ENCODE data around the gene ZNF184. TPM values are rescaled to one million over a fixed set of nuclear protein-coding genes. Genes with fewer than 3 reads are reported as not detected.

Gene ZNF184
- total and polyA plus RNA-seq, 4 donors, result 0.80 to 4.4 (median 1.6) TPM

- H3K9me3 ChIP-seq (ENCODE audit: control insufficient read depth in 4 of 4, low read length in 3 of 4), result peaks cover 4 to 37% (median 25%) of the 10 kb centered on the region in 4 donors
- no peak overlapping the region for H3K27ac ChIP-seq (ENCODE audit: low read depth in 1 of 2, low read length in 2 of 2)
Measured at GRCh38 chr6:27439371-27439770, 33.5 kb downstream of the ZNF184 start.

More at GRCh38 chr6:27439371-27439770, 33.5 kb downstream of the ZNF184 start:
- Histone ChIP-seq H3K4me1 (ENCODE audit: control insufficient read depth in 4 of 4, insufficient read depth in 4 of 4, low read length in 3 of 4) (no peaks in the 10 kb centered on the region), H3K9ac (ENCODE audit: low read depth in 1 of 2, low read length in 2 of 2) (no peak overlapping the region), H3K36me3 (ENCODE audit: control insufficient read depth in 4 of 4, insufficient read depth in 3 of 4, low read depth in 1 of 4, low read length in 3 of 4) (no peaks in the 10 kb centered on the region), H3K27me3 (ENCODE audit: control insufficient read depth in 4 of 4, insufficient read depth in 4 of 4, low read length in 3 of 4) (no peaks in the 10 kb centered on the region), H3K4me3 (ENCODE audit: low read depth in 1 of 3, low read length in 3 of 3) (no peak overlapping the region)
- TF ChIP-seq TAF1 (conservative IDR thresholded peaks at IDR 0.05) (no peak), RXRA (IDR thresholded peaks at IDR 0.05) (no peak), SP1 (IDR thresholded peaks at IDR 0.05) (no peak), ZBTB33 (IDR thresholded peaks at IDR 0.05) (no peak), FOXA2 (IDR thresholded peaks at IDR 0.05) (no peak), HNF4A (conservative IDR thresholded peaks at IDR 0.05) (no peak), RAD21 (IDR thresholded peaks at IDR 0.05) (no peak), YY1 (IDR thresholded peaks at IDR 0.05) (no peak), GABPA (IDR thresholded peaks at IDR 0.05 in 1 of 2, conservative IDR thresholded peaks at IDR 0.05 in 1 of 2) (no peak), NR2F2 (IDR thresholded peaks at IDR 0.05) (no peak), FOXA1 (IDR thresholded peaks at IDR 0.05) (no peak), EGR1 (IDR thresholded peaks at IDR 0.05; ENCODE audit: low read depth in 2 of 2) (no peak), HNF4G (IDR thresholded peaks at IDR 0.05) (no peak)
- TF ChIP-seq, protein P1, sequence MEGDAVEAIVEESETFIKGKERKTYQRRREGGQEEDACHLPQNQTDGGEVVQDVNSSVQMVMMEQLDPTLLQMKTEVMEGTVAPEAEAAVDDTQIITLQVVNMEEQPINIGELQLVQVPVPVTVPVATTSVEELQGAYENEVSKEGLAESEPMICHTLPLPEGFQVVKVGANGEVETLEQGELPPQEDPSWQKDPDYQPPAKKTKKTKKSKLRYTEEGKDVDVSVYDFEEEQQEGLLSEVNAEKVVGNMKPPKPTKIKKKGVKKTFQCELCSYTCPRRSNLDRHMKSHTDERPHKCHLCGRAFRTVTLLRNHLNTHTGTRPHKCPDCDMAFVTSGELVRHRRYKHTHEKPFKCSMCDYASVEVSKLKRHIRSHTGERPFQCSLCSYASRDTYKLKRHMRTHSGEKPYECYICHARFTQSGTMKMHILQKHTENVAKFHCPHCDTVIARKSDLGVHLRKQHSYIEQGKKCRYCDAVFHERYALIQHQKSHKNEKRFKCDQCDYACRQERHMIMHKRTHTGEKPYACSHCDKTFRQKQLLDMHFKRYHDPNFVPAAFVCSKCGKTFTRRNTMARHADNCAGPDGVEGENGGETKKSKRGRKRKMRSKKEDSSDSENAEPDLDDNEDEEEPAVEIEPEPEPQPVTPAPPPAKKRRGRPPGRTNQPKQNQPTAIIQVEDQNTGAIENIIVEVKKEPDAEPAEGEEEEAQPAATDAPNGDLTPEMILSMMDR (IDR thresholded peaks at IDR 0.05; ENCODE audit: low read depth, low read length, missing input control), result no peak
- TF ChIP-seq, protein P2, sequence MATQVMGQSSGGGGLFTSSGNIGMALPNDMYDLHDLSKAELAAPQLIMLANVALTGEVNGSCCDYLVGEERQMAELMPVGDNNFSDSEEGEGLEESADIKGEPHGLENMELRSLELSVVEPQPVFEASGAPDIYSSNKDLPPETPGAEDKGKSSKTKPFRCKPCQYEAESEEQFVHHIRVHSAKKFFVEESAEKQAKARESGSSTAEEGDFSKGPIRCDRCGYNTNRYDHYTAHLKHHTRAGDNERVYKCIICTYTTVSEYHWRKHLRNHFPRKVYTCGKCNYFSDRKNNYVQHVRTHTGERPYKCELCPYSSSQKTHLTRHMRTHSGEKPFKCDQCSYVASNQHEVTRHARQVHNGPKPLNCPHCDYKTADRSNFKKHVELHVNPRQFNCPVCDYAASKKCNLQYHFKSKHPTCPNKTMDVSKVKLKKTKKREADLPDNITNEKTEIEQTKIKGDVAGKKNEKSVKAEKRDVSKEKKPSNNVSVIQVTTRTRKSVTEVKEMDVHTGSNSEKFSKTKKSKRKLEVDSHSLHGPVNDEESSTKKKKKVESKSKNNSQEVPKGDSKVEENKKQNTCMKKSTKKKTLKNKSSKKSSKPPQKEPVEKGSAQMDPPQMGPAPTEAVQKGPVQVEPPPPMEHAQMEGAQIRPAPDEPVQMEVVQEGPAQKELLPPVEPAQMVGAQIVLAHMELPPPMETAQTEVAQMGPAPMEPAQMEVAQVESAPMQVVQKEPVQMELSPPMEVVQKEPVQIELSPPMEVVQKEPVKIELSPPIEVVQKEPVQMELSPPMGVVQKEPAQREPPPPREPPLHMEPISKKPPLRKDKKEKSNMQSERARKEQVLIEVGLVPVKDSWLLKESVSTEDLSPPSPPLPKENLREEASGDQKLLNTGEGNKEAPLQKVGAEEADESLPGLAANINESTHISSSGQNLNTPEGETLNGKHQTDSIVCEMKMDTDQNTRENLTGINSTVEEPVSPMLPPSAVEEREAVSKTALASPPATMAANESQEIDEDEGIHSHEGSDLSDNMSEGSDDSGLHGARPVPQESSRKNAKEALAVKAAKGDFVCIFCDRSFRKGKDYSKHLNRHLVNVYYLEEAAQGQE (IDR thresholded peaks at IDR 0.05), result no peak
- TF ChIP-seq, protein P3, sequence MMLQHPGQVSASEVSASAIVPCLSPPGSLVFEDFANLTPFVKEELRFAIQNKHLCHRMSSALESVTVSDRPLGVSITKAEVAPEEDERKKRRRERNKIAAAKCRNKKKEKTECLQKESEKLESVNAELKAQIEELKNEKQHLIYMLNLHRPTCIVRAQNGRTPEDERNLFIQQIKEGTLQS (IDR thresholded peaks at IDR 0.05), result no peak
- 93% methylated on average over 4 of the region's 4 CpGs for WGBS
- DNase-seq (ENCODE audit: low spot score), result no peak
